Right lobe of liver (tissue), 4 donors: Measurements from ENCODE around the gene MOGAT1.

Experiments
- CTCF ChIP-seq, 4 donors: fragments of 200-600 bp in 3 of 4; fragments of 450-650 bp in 1 of 4; IDR thresholded peaks; one replicate each; pipeline versions ENCODE4 v1.5.1 to v1.8.0; 2016 to 2022; ENCODE audit warnings: antibody characterized with exemption in 4 of 4, mild to moderate bottlenecking in 2 of 4
- POLR2A ChIP-seq: fragments of 450-650 bp; IDR thresholded peaks from one replicate; pipeline ENCODE4 v1.6.1; 2017; ENCODE audit warnings: antibody characterized with exemption, mild to moderate bottlenecking
- donor health status: DM: no; HTN: no; CAD: no.
- donor health status: DM: no; HTN: no; CAD: no.
- donor health status: DM: no; HTN: yes; CAD: no.

- TF ChIP-seq CTCF (IDR thresholded peaks at IDR 0.05) (no peak), POLR2A (no peak)
These were observed 47.6 kb upstream of the MOGAT1 start for GRCh38 chr2:222623756-222624309.
